ENCODE data around the gene SYNDIG1L.
"Not testable (repeated sequence)": the region's sequence is repeated elsewhere in the genome, so short reads cannot be mapped to it uniquely, and the experiment has no call there.

The SYNDIG1L gene

DNA sequence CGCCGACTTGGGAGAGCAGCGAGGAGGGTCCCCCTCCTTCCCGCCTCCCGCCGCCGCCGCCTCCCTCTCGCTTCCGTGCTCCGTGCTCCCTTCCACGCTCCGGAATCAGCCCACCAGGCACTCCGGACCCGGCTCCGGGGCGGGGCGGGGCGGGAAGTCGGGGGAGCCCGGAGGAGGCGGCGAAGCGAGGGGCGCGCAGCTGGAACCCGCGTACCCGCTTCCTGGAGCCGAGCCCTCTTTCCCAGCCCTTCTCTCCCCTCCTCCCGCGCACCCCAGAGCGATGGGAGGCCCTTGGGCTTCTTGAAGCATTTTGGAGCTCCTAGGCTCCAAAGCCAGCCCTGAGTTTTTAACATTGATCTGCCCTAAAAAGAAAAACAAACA, at the start of gene SYNDIG1L:
TSS of gene SYNDIG1L (minus strand) at position 9 of the 381 bp plus-strand sequence. CDS start 16,466 bp downstream, outside the sequence.
- no peak for DNase-seq

DNA sequence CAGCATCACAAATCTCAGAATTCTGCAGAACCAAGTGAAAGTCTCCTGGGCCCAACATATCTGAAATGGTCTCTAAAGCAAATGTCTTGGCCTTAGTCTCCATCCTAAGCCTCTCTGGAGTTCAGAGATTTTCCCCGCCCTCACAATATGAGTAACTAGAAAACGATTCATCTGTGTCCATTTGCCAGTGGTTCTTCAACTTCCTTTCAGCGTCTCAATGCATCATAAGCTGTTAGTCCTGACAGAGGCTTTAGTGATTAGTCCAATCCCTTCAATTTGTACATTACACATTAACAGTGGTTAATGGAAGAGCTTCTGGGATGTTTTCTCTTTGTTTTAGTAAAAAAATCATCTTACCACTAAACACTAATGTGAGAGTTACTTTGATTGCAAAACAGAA, 49.7 kb upstream of the SYNDIG1L start:
- no peak for DNase-seq

DNA sequence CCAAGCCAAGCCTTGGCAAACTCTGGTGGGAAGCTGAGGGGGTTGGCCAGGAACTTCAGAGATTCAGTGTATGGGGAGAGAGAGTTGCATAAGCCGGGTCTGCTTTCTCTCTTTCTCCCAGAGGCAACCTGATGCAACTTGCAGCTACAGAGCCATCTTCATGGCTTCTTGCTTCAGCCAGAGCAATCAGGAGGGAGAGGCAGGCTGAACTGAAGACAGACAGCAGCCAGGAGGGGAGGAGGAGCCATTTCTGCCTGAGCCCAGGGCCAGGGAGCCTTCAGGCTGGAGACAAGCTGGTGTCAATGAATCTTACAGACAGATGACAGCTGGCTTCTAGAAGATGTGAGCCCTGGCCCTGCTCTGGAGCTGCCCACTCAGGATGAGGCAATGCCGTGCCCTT, 48.4 kb upstream of the SYNDIG1L start:
- DNase-seq, result no peak

DNA sequence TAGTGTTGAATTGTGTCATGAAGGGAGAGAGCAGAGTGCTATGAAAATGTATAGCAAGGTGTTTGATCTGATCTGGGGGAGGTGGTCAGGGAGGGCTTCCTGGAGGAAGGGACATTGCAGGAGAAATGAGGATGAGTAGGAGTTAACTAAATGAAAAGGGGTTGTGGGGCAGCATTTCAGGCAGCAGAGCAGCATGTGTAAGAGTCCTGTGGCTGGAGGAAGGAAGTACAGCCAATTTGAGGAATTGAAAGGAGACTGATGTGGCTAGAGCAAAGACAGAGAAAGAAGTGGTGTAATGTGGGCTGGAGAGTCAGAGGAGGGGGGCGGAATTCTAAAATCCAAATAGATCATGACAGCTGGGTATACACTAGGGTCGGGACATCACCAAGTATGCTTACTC, 46.6 kb upstream of the SYNDIG1L start:
- no peak for DNase-seq

DNA sequence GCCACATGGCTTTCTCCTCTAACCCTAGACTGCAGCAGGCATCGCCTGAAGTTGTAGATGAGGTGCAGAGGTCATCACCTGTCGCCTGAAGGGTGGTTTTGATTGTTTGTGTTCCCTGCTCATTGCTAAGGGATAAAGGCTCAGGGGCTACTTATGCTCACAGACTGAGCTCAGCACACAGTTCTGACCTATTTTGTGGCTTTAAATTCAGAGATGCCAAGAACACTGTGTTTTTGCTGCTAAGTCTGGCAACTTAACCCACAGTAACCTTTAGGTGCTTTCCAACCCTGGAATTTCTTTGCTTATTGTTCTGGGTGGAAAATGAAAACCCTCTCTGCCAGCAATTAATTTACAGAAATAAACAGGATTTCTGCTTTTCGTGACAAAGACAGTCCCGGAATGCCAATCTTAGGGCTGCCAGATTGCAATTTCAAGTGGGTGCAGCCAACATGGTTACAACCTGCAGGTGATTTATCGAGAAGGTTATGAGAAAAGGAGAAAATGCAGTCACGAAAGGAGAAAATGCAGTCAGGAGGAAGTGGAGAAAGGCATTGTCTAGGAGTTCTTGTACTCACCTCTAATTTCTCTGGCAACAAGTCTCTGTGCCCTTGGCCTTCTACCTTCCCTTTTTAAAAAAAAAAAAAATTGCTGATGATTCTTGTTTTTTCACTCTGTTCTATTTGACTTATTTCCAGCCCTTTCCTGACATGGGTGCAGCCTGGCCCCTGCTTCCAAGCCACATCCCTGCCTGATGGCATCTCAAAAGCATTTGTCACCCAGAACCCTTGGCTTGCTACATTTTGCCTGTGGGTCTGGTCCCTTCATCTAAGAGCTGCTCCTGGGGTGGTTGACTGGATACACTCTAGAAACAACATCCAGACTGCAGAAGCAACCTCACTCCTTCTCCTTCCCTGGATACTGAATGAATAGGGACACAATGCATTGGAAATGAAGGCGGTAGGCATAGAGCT, 43.8 kb upstream of the SYNDIG1L start:
- no peak for DNase-seq

DNA sequence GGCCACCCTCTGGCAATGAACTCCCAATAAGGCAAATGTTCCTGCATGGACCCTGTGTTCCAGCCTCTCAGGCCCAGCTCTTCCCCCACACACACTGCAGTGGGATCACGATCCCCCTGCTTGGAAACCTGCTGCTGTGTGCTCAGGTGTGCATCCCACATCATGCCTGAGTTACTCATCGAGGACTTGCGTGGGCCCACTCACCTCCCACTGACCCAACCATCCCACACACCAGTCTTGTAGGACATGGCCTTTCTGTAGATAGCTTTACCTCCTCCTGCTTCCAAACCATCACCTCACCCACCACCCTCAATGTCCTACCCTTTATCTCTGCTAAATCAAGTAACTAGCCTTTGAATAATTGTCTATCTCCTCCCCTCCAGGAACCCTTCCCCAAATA, 42.5 kb upstream of the SYNDIG1L start:
- no peak for DNase-seq

DNA sequence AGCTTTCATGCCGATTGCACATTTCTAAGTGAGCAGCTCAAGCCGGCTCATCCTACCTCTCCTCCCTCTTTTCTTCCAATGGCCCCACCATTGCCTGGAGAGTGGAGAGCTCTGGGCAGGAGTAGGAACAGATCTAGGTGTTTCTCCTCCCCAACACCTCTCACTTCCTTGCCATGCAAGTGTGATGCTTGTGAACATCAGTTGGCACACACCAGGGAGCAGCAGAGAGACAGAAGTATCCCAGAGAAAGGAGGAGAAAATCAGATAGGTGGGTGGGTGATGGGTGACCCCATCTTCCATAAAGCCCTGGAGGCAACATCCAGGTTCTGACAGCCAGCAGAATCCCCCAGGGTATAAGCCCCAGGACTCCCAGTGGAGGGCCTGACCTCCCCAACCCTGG, 39.3 kb upstream of the SYNDIG1L start:
- DNase-seq, result no peak

DNA sequence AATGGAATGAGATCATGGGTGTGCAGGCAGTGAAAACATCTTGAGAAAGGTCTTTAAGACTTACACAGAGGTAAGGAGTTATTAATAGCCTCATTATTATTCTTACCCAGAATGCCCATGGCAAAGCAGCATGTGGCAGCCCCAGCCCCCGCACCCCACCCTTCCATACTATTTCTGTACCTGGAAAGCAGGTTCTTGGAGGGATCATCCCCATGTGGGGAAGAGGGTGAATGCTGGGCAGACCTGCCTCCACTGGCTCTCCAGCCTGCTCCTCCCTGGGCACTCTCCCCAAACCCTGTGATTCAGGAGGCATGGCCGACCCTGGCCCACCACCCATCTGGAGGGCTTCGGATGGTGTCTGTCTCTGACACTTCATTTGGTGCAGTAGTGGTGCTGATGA, 38.8 kb upstream of the SYNDIG1L start:
- DNase-seq, result no peak

DNA sequence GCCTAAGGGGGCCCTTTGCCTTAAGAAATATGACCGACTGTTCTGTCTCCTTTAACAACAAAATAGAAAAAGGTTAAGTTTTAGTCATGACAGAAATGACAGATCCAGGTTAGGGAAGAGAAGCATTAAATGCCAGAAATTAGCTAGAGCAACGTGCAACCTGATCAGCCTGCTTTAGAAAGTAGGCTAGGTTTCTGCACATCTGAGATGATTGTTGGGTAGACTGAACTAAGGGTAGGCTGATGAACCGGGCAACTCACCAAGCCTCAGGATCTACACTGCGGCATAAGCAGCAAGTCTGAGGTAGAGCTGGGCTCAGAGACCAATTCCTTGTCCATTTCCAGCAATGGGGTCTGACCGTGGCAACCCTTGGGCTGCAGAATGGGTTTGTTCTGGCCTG, 37.7 kb upstream of the SYNDIG1L start:
- no peak for DNase-seq

DNA sequence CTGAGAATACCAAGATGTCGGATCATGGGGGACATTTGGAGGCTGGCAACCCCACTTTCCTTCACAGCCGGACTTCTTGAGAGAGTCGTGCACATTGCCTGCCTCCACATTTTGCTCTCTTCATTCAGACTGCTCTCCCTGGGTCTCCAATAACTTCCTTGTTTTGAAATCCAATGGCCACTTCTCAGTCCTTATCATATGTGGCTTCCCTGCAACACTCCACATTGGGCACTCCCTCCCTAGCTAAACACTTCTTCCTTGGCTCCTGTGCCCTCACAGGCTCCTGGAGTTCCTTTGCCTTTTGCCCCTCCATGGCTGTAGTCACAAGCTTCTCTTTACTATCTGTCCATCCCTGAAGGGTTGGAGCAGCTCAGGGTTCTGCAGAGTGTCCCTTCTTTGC, 37.0 kb upstream of the SYNDIG1L start:
- DNase-seq, result no peak

DNA sequence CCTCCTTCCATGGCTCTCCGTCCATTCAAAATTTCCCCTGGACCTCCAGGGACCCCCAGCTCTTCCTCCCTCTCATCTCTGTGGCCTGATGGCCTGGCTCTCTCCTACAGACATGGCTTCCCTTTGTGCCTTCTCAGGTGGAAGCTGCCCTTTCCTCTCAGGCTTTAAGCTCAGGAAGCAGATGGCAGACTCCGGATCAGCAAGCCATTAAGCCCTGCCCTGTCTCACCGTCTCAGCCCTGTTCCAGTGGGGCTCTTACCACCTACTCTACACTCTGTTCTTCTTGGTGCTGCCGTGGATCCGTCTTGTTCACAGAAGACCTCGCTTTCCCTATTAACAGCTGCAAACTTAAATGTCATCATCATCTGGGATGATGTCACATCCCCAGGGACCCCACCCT, 34.0 kb upstream of the SYNDIG1L start:
- DNase-seq, result no peak

DNA sequence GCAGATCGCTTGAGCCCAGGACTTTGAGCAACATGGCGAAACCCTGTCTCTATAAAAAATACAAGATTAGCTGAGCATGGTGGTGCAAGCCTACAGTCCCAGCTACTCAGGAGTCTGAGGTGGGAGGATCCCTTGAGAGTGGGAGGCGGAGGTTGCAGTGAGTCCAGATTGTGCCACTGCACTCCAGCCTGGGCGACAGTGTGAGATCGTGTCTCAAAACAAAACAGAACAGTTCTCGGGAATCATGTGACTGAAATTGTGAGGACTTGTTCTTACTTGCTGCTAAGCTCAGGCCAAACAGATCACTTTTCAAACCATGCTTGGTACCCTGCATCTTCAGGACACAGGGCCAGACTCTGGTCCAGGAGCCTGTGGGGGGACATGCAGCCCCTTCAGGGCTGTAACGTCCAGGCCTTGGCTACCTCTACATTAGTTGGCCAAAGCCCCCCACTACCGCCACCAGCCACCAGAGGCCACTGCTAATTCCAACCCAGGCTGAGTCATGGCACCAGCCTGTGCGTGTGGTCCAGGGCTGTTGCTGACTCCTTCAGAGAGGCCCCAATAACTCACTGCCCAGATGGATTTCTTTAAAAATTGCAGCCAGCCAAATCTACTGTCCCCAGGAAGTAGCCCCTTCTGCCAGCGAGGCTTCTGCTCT, 33.4 kb upstream of the SYNDIG1L start:
- peak; percentile 26 for DNase-seq

DNA sequence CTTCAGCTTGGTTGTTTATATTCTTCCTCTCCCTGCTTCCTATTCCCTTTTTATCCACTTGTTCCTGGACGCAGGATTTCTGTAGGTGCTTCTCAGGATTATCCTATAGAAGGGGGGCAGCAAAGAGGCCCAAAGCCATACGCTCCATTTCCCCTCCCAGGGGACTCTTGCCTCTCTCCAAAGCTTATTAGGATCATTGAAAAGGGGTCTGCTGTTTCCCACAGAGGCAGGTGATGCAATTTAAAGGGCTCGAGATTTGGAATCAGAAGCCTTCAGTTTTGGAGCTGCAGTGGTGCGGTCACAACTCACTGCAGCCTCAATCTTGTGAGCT, 31.5 kb upstream of the SYNDIG1L start:
- no peak for DNase-seq

DNA sequence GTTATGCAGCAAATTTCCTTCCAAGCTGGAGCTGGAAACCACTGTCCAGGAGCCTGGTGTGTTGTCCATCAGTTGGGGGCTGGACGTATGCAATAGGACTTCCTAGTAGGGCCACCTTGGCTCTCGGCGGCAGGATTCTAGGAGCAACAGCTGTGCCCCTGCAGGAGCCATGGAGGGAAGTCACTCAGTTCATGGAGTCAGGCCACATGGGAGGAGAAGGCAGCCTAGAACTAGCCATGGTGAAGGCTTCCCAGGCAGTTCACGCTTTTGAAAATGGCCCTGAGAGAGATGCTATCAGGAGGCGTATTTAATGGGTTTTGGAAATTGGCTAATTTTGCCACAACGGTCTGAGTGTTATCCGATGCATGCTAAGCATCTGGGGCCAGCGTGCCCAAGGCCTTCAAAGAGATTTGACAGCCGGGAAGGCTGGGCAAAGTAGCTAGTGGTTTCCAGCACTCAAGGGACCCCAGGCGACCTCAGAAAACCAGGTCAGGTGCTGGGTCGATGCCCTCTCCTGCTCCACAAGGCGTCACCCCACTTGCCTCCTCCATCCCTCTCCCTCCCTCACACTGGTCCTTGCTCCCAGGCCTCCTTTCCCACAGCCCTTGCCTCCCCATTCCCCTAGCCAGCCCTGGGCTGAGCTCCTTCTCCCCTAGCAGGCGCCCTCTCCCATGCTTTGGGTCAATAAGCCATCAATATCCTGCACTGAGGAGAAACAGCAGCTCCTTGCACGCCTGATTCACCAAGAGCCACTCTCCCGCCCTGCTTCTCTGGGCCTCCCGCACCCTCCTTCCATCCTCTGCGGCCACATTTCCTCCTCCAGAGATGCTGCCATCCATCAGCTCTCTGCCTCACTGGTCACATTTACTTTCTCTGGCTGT, 30.9 kb upstream of the SYNDIG1L start:
- no peak for DNase-seq

DNA sequence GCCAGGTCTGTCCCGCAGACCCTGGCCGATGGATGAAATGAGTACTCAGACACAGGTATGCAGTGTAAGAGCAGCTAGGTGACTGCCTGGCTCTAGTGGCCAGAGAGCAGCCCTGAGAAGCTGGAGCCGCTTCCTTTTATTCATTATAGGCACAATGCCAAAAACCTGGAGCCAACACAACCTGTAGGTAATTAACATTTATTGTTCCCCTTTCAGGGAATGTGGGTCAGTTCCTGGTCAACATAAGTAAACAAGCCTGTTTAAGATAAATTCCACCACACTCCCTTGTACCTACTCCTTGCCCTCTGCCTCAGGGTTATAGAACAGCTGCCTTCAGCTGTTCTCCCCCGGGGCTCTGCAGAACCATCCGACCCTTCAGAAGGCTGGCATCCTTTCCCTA, 28.4 kb upstream of the SYNDIG1L start:
- DNase-seq, result not testable (repeated sequence)

DNA sequence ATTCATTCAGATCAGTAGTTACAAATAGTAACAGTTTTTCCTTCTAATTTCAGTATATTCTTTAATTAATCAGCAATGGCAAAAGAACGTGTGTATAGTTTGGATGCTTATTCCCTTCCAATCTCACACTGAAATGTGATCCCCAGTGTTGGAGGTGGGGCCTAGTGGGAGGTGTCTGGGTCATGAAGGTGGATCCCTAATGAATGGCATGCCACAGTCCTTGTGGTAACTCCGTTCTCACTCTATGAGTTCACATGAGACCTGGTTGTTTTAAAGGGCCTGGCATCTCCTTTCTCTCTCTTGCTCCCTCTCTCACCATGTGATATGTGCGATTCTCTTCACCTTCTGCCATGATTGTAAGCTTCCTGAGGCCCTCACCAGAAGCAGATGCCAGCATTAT, 18.9 kb upstream of the SYNDIG1L start:
- no peak for DNase-seq

DNA sequence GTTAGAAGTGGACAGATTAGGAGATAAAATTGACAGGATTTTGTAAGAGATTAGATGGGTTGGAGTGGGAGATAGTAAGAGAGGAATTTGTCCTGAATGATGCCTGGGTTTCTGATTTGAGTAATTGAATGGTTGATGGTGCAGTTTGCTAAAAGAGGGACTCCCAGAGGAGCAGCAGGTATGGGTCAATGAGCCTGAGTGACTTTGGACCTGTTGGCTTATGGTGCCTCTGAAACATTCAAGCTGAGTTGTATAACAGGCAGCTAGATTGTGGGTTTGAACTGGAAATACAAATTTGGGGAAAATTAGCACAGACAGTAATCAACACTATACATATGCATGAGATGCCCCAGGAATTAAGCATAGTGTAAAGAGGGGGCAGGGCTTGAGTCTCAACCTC, 16.7 kb upstream of the SYNDIG1L start:
- no peak for DNase-seq

DNA sequence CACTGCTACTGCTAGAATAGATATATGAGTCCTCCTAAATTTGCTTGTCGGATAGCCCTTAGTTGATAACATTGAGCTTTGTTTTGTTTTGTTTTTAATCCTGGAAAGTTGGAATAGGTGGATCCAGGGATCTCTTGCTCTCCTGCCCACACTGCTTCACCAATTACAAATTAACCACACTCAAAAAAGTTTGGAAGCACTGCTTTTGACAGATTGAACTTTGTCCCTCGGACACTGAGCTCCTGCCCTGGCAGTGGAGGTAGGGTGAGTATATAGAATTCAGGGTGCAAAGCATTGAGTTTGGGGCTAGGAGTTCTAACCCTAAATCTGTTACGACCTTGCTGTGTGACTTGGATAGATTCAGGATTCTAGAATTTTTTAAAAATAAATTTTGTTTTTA, 15.1 kb upstream of the SYNDIG1L start:
- no peak for DNase-seq

DNA sequence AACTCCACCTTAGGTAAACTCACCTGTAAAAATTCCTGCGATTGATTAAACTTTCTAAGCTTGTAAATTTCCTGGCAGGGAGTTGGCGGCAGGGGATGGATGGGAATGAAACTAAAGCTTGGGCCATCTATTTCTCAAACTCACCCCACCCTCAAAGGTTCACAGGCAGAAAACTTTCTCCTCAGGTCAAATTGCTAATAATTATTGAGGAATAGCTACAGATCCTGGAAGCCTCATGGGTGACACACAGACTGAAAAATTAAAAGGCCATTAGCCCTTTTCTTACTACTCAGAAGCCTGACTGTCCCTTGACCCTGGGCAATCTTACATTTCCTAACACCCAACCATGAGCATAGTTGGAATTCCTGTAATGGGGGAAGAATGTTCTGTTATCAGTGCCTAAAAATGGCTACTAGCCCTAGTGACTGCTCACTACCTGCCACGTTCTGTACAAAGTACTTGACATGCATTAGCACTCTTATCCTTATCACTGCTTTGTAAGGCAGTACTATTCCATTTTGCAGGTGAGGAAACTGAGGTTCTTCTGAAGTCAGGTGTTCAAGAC, 12.4 kb upstream of the SYNDIG1L start:
- DNase-seq, result no peak

DNA sequence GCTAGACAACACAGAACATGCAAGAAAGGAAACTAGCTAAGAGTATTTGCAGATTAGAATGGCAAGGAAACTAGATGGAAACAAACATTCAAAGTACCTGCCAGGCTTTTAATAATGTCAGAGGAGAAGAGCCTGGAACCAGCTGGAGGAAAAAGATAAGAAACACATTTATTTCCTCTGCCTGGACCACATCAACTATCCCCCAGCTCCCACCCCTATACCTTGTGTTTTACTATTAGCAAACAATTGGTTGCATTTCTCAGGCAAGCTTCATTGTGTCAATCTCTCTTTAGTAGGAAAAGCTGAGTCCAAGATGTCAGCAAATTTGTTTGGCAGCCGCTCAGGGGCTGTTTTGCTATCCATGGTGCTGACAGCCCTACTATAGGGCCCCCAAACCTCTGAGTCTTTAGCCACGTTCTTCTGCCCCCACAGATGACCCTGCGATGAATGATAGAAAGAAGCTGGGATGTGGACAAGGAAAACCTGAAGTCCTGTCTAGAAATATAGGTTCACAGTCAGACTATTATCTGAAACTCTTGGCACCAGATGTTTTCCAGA, 11.6 kb upstream of the SYNDIG1L start:
- DNase-seq, result no peak

DNA sequence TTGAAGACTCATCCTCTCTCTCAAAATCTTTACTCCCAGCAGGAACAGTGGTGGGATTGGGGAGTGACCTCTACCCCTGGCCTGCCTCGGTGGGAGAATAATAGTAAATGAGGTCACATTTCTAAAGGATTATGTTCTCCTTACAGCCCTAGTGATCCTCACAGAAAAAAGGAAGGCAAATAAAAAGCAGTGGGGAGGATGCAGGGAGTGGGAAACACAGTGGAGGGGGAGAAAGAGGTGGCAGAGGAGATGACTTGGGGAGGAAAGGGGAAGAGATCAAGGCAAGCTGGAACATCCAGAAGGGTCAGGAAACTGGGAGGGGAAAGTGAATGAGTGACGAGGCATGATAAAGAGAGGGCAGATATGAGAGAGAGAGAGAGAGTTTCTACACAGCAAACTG, 8.3 kb upstream of the SYNDIG1L start:
- no peak for DNase-seq

DNA sequence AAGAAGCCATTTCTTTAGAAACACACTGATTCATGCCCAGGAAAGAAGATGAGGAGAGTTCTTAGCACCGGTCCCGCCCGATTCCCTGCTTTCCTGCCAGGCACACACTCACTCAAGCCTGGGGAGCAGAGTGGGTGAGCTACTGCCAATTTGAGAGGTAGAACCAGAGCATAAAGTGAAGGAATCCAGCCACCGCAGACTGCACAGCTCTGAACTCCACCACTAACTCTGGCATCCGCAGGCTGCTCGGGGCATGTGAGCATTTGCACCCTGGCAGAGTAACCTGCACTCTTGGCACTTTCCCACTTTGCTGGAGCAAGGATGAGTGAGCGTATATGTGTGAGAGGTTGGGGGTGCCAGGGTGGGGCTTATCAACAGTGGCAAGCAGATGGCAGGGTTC, 4.0 kb upstream of the SYNDIG1L start:
- no peak for DNase-seq

DNA sequence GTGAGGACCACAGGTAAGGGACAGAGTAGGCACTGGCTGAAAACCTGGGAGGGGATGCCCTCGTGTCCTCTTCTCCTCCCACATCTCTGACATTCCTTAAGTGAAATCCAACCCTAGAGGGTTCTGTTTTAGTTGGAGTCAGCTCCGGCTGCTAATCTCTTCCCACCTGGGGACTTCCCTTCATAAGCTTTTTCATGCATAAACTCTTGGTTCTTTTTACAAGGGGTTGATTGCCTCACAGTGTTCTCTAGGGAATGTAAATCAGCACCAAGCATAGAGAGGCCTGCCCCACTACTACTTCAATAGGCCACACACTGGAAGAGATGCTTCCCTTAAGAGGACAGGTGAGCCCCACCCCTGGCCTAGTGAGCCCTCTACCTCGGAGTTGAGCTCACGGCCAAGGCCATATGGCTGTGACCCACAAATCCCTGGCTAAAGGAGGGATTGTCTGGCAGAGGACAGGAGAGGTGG, 3.2 kb upstream of the SYNDIG1L start:
- DNase-seq, result no peak
